Measurements from ENCODE around the gene TIGD2.

Gene TIGD2

DNA sequence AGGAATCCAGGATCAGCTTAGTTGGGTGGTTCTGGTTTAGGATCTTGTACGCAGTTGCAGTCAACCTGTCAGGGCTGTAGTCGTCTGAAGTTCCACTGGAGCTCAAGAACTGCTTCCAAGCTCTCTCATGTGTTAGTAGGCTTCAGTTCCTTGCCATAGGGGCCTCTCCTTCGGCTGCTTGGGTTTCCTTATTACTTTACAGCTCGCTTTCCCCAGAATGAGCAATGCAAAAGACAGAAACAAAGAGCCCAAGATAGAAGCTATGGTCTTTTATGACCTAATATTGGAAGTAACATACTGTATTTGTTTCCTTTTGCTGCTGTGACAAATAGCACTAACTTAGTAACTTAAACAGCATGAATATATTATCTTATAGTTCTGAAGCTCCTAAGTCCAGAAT, 51.7 kb downstream of the TIGD2 start:
- no peak for FAIRE-seq

DNA sequence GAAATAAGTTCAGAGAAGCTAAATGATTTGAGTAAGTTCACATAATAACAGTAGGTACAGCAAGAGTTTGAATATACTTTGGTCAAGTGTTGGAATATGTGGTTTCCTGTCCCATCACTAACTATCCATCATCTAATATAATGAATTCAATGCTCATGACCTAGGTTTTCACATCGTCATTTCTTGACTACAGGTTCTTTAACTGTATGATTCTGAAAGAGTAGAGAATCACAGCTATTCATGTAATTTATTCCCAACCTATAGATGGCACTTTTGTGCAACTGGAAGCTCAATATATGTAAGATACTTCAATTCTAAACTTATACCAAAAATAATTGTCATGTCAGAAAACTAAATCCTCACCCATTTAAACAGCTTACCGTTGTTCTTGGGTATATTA, 53.1 kb downstream of the TIGD2 start:
- peak; percentile 46 for FAIRE-seq

All from A204.1 (cell line).